Measurements from ENCODE around the gene CPNE6. TPM values are rescaled to one million over a fixed set of nuclear protein-coding genes. Genes with fewer than 3 reads are reported as not detected.

CPNE6 gene
- total and polyA plus RNA-seq, 2 of the 8 experiments (the other 6 are each of a cell fraction or from before 2014, with no cell fraction given): 0.05 TPM; not detected in 1

- Histone ChIP-seq H4K91ac (replicated peaks; ENCODE audit: insufficient read length, low read length) (no peak overlapping the region), H2AK5ac (ENCODE audit: low read depth, low read length) (no peak overlapping the region), H2AFZ (ENCODE audit: low read length) (no peak overlapping the region), H3K36me3 (ENCODE audit: control insufficient read depth in 2 of 4, insufficient read depth in 4 of 4, low read length in 3 of 4) (peaks cover 14 to 43% (median 34%) of the 10 kb centered on the region in 4 experiments), H2BK15ac (ENCODE audit: low read length) (no peak overlapping the region), H2BK20ac (ENCODE audit: low read length) (no peak overlapping the region), H3K4ac (replicated peaks; ENCODE audit: insufficient read length, low read depth, low read length) (no peak overlapping the region), H3K56ac (replicated peaks; ENCODE audit: insufficient read length, low read depth, low read length) (no peak overlapping the region), H3K4me3 (ENCODE audit: extremely low read depth in 1 of 4, insufficient read depth in 2 of 4, low read depth in 3 of 4, low read length in 4 of 4) (no peak overlapping the region), H3K9ac (replicated peaks in 1 of 4; ENCODE audit: extremely low read depth in 1 of 4, low read depth in 3 of 4, low read length in 3 of 4) (no peak overlapping the region), H4K8ac (ENCODE audit: extremely low read depth, insufficient read depth, low read length) (no peak overlapping the region), H2BK12ac (ENCODE audit: low read depth, low read length) (no peak overlapping the region), H3K9me3 (ENCODE audit: insufficient read depth in 2 of 2, low read depth in 1 of 2, low read length in 1 of 2) (no peaks in the 10 kb centered on the region), H3K23ac (ENCODE audit: insufficient read length) (no peak overlapping the region), H3K23me2 (ENCODE audit: low read depth, low read length) (no peaks in the 10 kb centered on the region), H3K79me2 (ENCODE audit: control insufficient read depth in 1 of 2, insufficient read depth in 2 of 2, low read length in 2 of 2) (peaks cover 0 to 3% of the 10 kb centered on the region in 2 experiments; a peak in 2 of 4 replicates), H2BK120ac (replicated peaks; ENCODE audit: low read depth, low read length) (no peak overlapping the region), H3K14ac (ENCODE audit: insufficient read length) (no peak overlapping the region), H3K4me1 (replicated peaks in 1 of 4; ENCODE audit: control insufficient read depth in 3 of 4, insufficient read depth in 4 of 4, low read length in 3 of 4) (peaks cover 0 to 2% (median 0%) of the 10 kb centered on the region in 4 experiments; a peak in 1 of 7 replicates), H3K27ac (ENCODE audit: low read depth, low read length) (no peak overlapping the region), H3K79me1 (ENCODE audit: low read depth, low read length) (peaks cover 2% of the 10 kb centered on the region; the same call in 1 of the 2 replicates), H4K20me1 (replicated peaks in 1 of 2; ENCODE audit: control insufficient read depth in 1 of 2, insufficient read depth in 2 of 2, low read length in 2 of 2) (peaks cover 0 to 3% of the 10 kb centered on the region in 2 experiments), H4K5ac (ENCODE audit: insufficient read length, low read depth, low read length) (no peak overlapping the region), H3K4me2 (ENCODE audit: insufficient read depth in 1 of 2, low read depth in 2 of 2, low read length in 2 of 2) (no peak overlapping the region), H2BK5ac (ENCODE audit: low read depth, low read length) (no peak overlapping the region), H3K27me3 (replicated peaks in 1 of 4; ENCODE audit: control insufficient read depth in 3 of 4, extremely low read depth in 1 of 4, insufficient read depth in 3 of 4, low read length in 3 of 4) (no peaks in the 10 kb centered on the region), H3K18ac (ENCODE audit: extremely low read depth, low read length) (no peak overlapping the region)
- FAIRE-seq (no peak), DNase-seq (ENCODE audit: low read depth in 1 of 2, low spot score in 2 of 2) (no peak)
- CTCF ChIA-PET (ENCODE audit: partially characterized antibody): interaction anchor here (1.1 to 1.2 kb wide), 2 partner anchors 39 to 1222 kb away, joined by 3 to 4 read pairs; no protein-coding TSS in a partner anchor
- 94% methylated on average over 8 of the region's 8 CpGs; no CpG with 5 or more reads in 1 of the 2 experiments for WGBS, 2 experiments (ENCODE audit: extremely low coverage in 1 of 2, insufficient coverage in 1 of 2, insufficient read length in 1 of 2, insufficient replicate concordance in 2 of 2, low coverage in 1 of 2, low lambda C conversion rate in 2 of 2, missing lambda C conversion rate in 1 of 2)
- TF ChIP-seq JUN (IDR thresholded peaks at IDR 0.05; ENCODE audit: low read depth, low read length) (no peak), SIN3A (conservative IDR thresholded peaks at IDR 0.05 in 1 of 2, IDR thresholded peaks at IDR 0.05 in 1 of 2; ENCODE audit: low read depth in 1 of 2, low read length in 2 of 2) (no peak), TAF1 (IDR thresholded peaks at IDR 0.05; ENCODE audit: low read depth, low read length) (no peak), CREB1 (IDR thresholded peaks at IDR 0.05) (no peak), CHD2 (IDR thresholded peaks at IDR 0.05; ENCODE audit: low read length) (no peak)
- POLR2A ChIA-PET (ENCODE audit: partially characterized antibody): interaction anchor here (0.6 to 2.3 kb wide), 5 partner anchors 13 to 1122 kb away, joined by 3 to 8 read pairs (median 3); partner anchors contain the start of gene PSME1
Measured at GRCh38 chr14:24121210-24121609, 49.8 kb downstream of the CPNE6 start.

All from H1 (cell line).